22Rv1 (cell line): ENCODE results near the gene FGFR3.

Experiments used
- CTCF ChIP-seq: fragments of 450-650 bp; IDR thresholded peaks from 2 replicates; pipeline ENCODE4 v1.5.1; 2017; ENCODE audit warnings: mild to moderate bottlenecking
- ZFX ChIP-seq: fragments of 450-650 bp; IDR thresholded peaks from 2 replicates; pipeline ENCODE4 v1.6.1; 2017; ENCODE audit warnings: antibody characterized with exemption, borderline replicate concordance

- TF ChIP-seq CTCF (no peak), ZFX (no peak)
Measured at GRCh38 chr4:1799387-1800375, 6.6 kb downstream of the FGFR3 start.
